WTC11 (cell line): ENCODE results near the gene ZFAND6. TPM values are rescaled to one million over a fixed set of nuclear protein-coding genes. Genes with fewer than 3 reads are reported as not detected.

ENCODE experiments used
- ATAC-seq: fragments of 200-7000 bp; cut with Tn5 transposase; 2 replicates; pipeline ENCODE4 v1.10.0; 2021; ENCODE audit warnings: mild to moderate bottlenecking, moderate library complexity
- CTCF ChIA-PET: fragments of 300-600 bp; sonication (Branson Sonifier 250); formaldehyde crosslinking; loops from one replicate; lab custom pipeline; 2021; ENCODE audit warnings: antibody characterized with exemption; lab: Charles Lee
- POLR2A ChIA-PET: fragments of 350-600 bp; sonication (Branson Sonifier 250); formaldehyde crosslinking; loops from one replicate; lab custom pipeline; 2021; ENCODE audit warnings: antibody characterized with exemption; lab: Charles Lee
- DNase-seq: peaks from one replicate; pipeline ENCODE4 v3.0.0; 2021; ENCODE audit warnings: low spot score
- H3K27ac Mint-ChIP-seq: 2 replicates; pipeline ENCODE4 v1.8.0; 2021; ENCODE audit warnings: mixed read lengths
- H3K27me3 Mint-ChIP-seq: 2 replicates; pipeline ENCODE4 v1.8.0; 2021; ENCODE audit warnings: low read depth, mild to moderate bottlenecking, moderate library complexity, mixed read lengths
- H3K36me3 Mint-ChIP-seq: 2 replicates; pipeline ENCODE4 v1.8.0; 2021; ENCODE audit warnings: mixed read lengths
- H3K4me1 Mint-ChIP-seq: 2 replicates; pipeline ENCODE4 v1.8.0; 2022; ENCODE audit warnings: mixed read lengths
- H3K4me3 Mint-ChIP-seq: 2 replicates; pipeline ENCODE4 v1.8.0; 2021; ENCODE audit warnings: mild to moderate bottlenecking, moderate library complexity, mixed read lengths
- H3K9me3 Mint-ChIP-seq: 2 replicates; pipeline ENCODE4 v1.8.0; 2021; ENCODE audit warnings: mixed read lengths
- ATF6 ChIP-seq: sonication (generic); formaldehyde crosslinking; IDR thresholded peaks from 2 replicates; pipeline ENCODE4 v1.8.1; 2023; ENCODE audit warnings: mild to moderate bottlenecking, missing genetic modification reagents
- CREB1 ChIP-seq: sonication (generic); formaldehyde crosslinking; IDR thresholded peaks from 2 replicates; pipeline ENCODE4 v1.8.0; 2023; ENCODE audit warnings: mild to moderate bottlenecking, missing genetic modification reagents
- E2F1 ChIP-seq: sonication (generic); formaldehyde crosslinking; IDR thresholded peaks from 2 replicates; pipeline ENCODE4 v1.8.0; 2022; ENCODE audit warnings: mild to moderate bottlenecking, missing genetic modification reagents
- ELF4 ChIP-seq: sonication (generic); formaldehyde crosslinking; IDR thresholded peaks from 2 replicates; pipeline ENCODE4 v1.8.1; 2022; ENCODE audit warnings: low read depth, mild to moderate bottlenecking, moderate library complexity, missing genetic modification reagents
- KAT7 ChIP-seq: sonication (generic); formaldehyde crosslinking; IDR thresholded peaks from 2 replicates; pipeline ENCODE4 v1.8.1; 2023; ENCODE audit warnings: missing genetic modification reagents, mild to moderate bottlenecking, borderline replicate concordance
- NFATC4 ChIP-seq: fragments of 250-450 bp; sonication (Bioruptor Pico); IDR thresholded peaks from 2 replicates; pipeline ENCODE4 v1.9.0; 2021; ENCODE audit warnings: mild to moderate bottlenecking
- NFE2L1 ChIP-seq: sonication (generic); formaldehyde crosslinking; IDR thresholded peaks from 2 replicates; pipeline ENCODE4 v1.8.1; 2023; ENCODE audit warnings: missing genetic modification reagents
- PREB ChIP-seq: sonication (generic); formaldehyde crosslinking; IDR thresholded peaks from 2 replicates; pipeline ENCODE4 v1.8.1; 2022; ENCODE audit warnings: mild to moderate bottlenecking, missing genetic modification reagents, moderate library complexity, borderline replicate concordance
- SMAD3 ChIP-seq: sonication (generic); formaldehyde crosslinking; IDR thresholded peaks from 2 replicates; pipeline ENCODE4 v1.8.0; 2022; ENCODE audit warnings: missing genetic modification reagents, mild to moderate bottlenecking, borderline replicate concordance
- SMAD4 ChIP-seq: sonication (generic); formaldehyde crosslinking; IDR thresholded peaks from 2 replicates; pipeline ENCODE4 v1.8.0; 2022; ENCODE audit warnings: mild to moderate bottlenecking, missing genetic modification reagents
- TEAD4 ChIP-seq: sonication (generic); formaldehyde crosslinking; IDR thresholded peaks from 2 replicates; pipeline ENCODE4 v1.8.0; 2022; ENCODE audit warnings: mild to moderate bottlenecking, missing genetic modification reagents
- ZBTB43 ChIP-seq: sonication (generic); formaldehyde crosslinking; IDR thresholded peaks from 2 replicates; pipeline ENCODE4 v1.8.1; 2023; ENCODE audit warnings: mild to moderate bottlenecking, missing genetic modification reagents
- ZNF121 ChIP-seq: sonication (generic); formaldehyde crosslinking; IDR thresholded peaks from 2 replicates; pipeline ENCODE4 v1.8.0; 2023; ENCODE audit warnings: missing genetic modification reagents
- ZNF219 ChIP-seq: sonication (generic); formaldehyde crosslinking; IDR thresholded peaks from 2 replicates; pipeline ENCODE4 v1.8.0; 2023; ENCODE audit warnings: missing genetic modification reagents, mild to moderate bottlenecking, borderline replicate concordance
- ZNF281 ChIP-seq: sonication (generic); formaldehyde crosslinking; IDR thresholded peaks from 2 replicates; pipeline ENCODE4 v1.8.0; 2023; ENCODE audit warnings: mild to moderate bottlenecking, missing genetic modification reagents
- total RNA-seq: library from RNA; stranded (reverse); gene quantifications from 3 replicates; pipeline ENCODE4 v1.2.3, GENCODE V29; 2021
- TF ChIP-seq, protein P1 (sequence below): sonication (generic); formaldehyde crosslinking; IDR thresholded peaks from 2 replicates; pipeline ENCODE4 v1.8.0; 2022; ENCODE audit warnings: mild to moderate bottlenecking, missing genetic modification reagents
- TF ChIP-seq, protein P2 (sequence below): sonication (generic); formaldehyde crosslinking; IDR thresholded peaks from 2 replicates; pipeline ENCODE4 v1.8.0; 2023; ENCODE audit warnings: missing genetic modification reagents, mild to moderate bottlenecking, borderline replicate concordance

ZFAND6 gene
- total RNA-seq, 1 experiment from 2014 or later = 114 TPM

- ChIA-PET CTCF (no interaction called here), POLR2A (no interaction called here)
- no peaks in the 10 kb centered on the region for H3K27me3 Mint-ChIP-seq
- DNase-seq = no peak
- peaks cover 21% of the 10 kb centered on the region for H3K4me1 Mint-ChIP-seq
- ATAC-seq = no peak
- TF ChIP-seq SMAD3 (CRISPR knock-in tag) (no peak), NFE2L1 (CRISPR knock-in tag) (no peak), PREB (CRISPR knock-in tag) (no peak), KAT7 (CRISPR knock-in tag) (no peak), ZNF219 (CRISPR knock-in tag) (no peak), ZNF281 (CRISPR knock-in tag) (no peak), ZBTB43 (no peak), ELF4 (no peak), ATF6 (no peak), NFATC4 (CRISPR knock-in tag) (no peak), CREB1 (CRISPR knock-in tag) (no peak), TEAD4 (CRISPR knock-in tag) (no peak), E2F1 (CRISPR knock-in tag) (no peak), ZNF121 (CRISPR knock-in tag) (no peak), SMAD4 (CRISPR knock-in tag) (no peak)
- TF ChIP-seq, protein P1, sequence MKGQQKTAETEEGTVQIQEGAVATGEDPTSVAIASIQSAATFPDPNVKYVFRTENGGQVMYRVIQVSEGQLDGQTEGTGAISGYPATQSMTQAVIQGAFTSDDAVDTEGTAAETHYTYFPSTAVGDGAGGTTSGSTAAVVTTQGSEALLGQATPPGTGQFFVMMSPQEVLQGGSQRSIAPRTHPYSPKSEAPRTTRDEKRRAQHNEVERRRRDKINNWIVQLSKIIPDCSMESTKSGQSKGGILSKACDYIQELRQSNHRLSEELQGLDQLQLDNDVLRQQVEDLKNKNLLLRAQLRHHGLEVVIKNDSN (CRISPR knock-in tag) = no peak
- TF ChIP-seq, protein P2, sequence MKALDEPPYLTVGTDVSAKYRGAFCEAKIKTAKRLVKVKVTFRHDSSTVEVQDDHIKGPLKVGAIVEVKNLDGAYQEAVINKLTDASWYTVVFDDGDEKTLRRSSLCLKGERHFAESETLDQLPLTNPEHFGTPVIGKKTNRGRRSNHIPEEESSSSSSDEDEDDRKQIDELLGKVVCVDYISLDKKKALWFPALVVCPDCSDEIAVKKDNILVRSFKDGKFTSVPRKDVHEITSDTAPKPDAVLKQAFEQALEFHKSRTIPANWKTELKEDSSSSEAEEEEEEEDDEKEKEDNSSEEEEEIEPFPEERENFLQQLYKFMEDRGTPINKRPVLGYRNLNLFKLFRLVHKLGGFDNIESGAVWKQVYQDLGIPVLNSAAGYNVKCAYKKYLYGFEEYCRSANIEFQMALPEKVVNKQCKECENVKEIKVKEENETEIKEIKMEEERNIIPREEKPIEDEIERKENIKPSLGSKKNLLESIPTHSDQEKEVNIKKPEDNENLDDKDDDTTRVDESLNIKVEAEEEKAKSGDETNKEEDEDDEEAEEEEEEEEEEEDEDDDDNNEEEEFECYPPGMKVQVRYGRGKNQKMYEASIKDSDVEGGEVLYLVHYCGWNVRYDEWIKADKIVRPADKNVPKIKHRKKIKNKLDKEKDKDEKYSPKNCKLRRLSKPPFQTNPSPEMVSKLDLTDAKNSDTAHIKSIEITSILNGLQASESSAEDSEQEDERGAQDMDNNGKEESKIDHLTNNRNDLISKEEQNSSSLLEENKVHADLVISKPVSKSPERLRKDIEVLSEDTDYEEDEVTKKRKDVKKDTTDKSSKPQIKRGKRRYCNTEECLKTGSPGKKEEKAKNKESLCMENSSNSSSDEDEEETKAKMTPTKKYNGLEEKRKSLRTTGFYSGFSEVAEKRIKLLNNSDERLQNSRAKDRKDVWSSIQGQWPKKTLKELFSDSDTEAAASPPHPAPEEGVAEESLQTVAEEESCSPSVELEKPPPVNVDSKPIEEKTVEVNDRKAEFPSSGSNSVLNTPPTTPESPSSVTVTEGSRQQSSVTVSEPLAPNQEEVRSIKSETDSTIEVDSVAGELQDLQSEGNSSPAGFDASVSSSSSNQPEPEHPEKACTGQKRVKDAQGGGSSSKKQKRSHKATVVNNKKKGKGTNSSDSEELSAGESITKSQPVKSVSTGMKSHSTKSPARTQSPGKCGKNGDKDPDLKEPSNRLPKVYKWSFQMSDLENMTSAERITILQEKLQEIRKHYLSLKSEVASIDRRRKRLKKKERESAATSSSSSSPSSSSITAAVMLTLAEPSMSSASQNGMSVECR = no peak
- H3K36me3 Mint-ChIP-seq = peaks cover 2% of the 10 kb centered on the region; the same call in 1 of the 2 replicates
- no peak overlapping the region for H3K4me3 Mint-ChIP-seq
- H3K27ac Mint-ChIP-seq = no peak overlapping the region
- no peaks in the 10 kb centered on the region for H3K9me3 Mint-ChIP-seq
Measured at GRCh38 chr15:80098341-80098740, 38.9 kb downstream of the ZFAND6 start.
